Common myeloid progenitor, CD34-positive (primary cell): ENCODE data around the gene TRAPPC2L.
"Not testable (repeated sequence)": the region's sequence is repeated elsewhere in the genome, so short reads cannot be mapped to it uniquely, and the experiment has no call there.

Experiments used
- CTCF ChIA-PET: fragments of 350-600 bp; sonication (Branson Sonifier 250); formaldehyde crosslinking; loops from one replicate; lab custom pipeline; 2021; ENCODE audit warnings: antibody characterized with exemption; lab: Charles Lee
- POLR2A ChIA-PET: fragments of 350-600 bp; sonication (Branson Sonifier 250); formaldehyde crosslinking; loops from one replicate; lab custom pipeline; 2021; ENCODE audit warnings: antibody characterized with exemption; lab: Charles Lee
- DNase-seq, 3 donors: peaks; one replicate each; pipeline versions ENCODE4 v3.0.0 to v3.0.0-alpha.2; 2013
- H3K27ac ChIP-seq, 2 experiments: 1 replicate in 1 of 2; 2 replicates in 1 of 2; pipeline ENCODE4 v1.7.0; 2013; ENCODE audit warnings: inconsistent platforms in 2 of 2, low read length in 2 of 2, mild to moderate bottlenecking in 2 of 2, low read depth in 1 of 2, moderate library complexity in 1 of 2; ENCODE audit not compliant: severe bottlenecking in 2 of 2, insufficient read depth in 1 of 2, poor library complexity in 1 of 2
- H3K27me3 ChIP-seq, 5 experiments: replicated peaks in 2 of 5; 1 replicate in 3 of 5; 2 replicates in 2 of 5; pipeline versions ENCODE4 v1.6.1 to v1.7.0; 2013; ENCODE audit warnings: low read length in 4 of 5, mild to moderate bottlenecking in 2 of 5, moderate library complexity in 2 of 5, inconsistent platforms in 1 of 5; ENCODE audit not compliant: insufficient read depth in 5 of 5, control insufficient read depth in 4 of 5
- H3K36me3 ChIP-seq, 4 experiments: 1 replicate in 2 of 4; 2 replicates in 2 of 4; pipeline versions ENCODE4 v1.6.1 to v1.7.0; 2013; ENCODE audit warnings: low read length in 3 of 4, control low read depth in 1 of 4, mild to moderate bottlenecking in 1 of 4; ENCODE audit not compliant: control insufficient read depth in 4 of 4, insufficient read depth in 4 of 4
- H3K4me1 ChIP-seq, 4 experiments: 1 replicate in 3 of 4; 2 replicates in 1 of 4; pipeline versions ENCODE4 v1.6.1 to v1.7.1; 2013; ENCODE audit warnings: low read length in 3 of 4, mild to moderate bottlenecking in 3 of 4, control low read depth in 1 of 4, inconsistent platforms in 1 of 4, moderate library complexity in 1 of 4; ENCODE audit not compliant: control insufficient read depth in 4 of 4, insufficient read depth in 4 of 4; ENCODE audit errors: control extremely low read depth in 1 of 4
- H3K4me3 ChIP-seq, 7 experiments: 1 replicate in 4 of 7; 2 replicates in 3 of 7; pipeline versions ENCODE4 v1.5.1 to v1.7.0; 2013; ENCODE audit warnings: mild to moderate bottlenecking in 7 of 7, low read length in 6 of 7, moderate library complexity in 6 of 7, inconsistent platforms in 2 of 7, low read depth in 2 of 7, control low read depth in 1 of 7; ENCODE audit not compliant: insufficient read depth in 4 of 7, control insufficient read depth in 1 of 7; ENCODE audit errors: extremely low read depth in 1 of 7
- H3K9me3 ChIP-seq, 5 experiments: 1 replicate in 4 of 5; 2 replicates in 1 of 5; pipeline versions ENCODE4 v1.6.1 to v1.7.1; 2013; ENCODE audit warnings: low read length in 4 of 5, mild to moderate bottlenecking in 2 of 5, inconsistent platforms in 1 of 5, low read depth in 1 of 5, moderate library complexity in 1 of 5; ENCODE audit not compliant: control insufficient read depth in 4 of 5, insufficient read depth in 2 of 5; ENCODE audit errors: control extremely low read depth in 1 of 5
- WGBS: methylation state at CpG from one replicate; pipeline ENCODE4 v1.1.5; 2013; ENCODE audit not compliant: insufficient coverage; 5-methylcytosine and 5-hydroxymethylcytosine counted together

Gene TRAPPC2L

GRCh38 chr16:88886420-88886844 lies 29.5 kb downstream of the TRAPPC2L start:
- no peak overlapping the region for H3K4me3 ChIP-seq
- CTCF ChIA-PET = interaction anchor here (1.4 to 1.8 kb wide), 2 partner anchors 29 to 69 kb away, joined by 6 read pairs; partner anchors contain the start of genes GALNS and TRAPPC2L
- H3K27ac ChIP-seq = no peak overlapping the region
- peaks cover 0 to 13% (median 7%) of the 10 kb centered on the region in 5 experiments for H3K9me3 ChIP-seq
- peaks cover 0 to 5% (median 1%) of the 10 kb centered on the region in 4 experiments for H3K4me1 ChIP-seq
- H3K36me3 ChIP-seq = peaks cover 12 to 95% (median 78%) of the 10 kb centered on the region in 4 experiments
- 94% methylated on average over 14 of the region's 15 CpGs for WGBS
- POLR2A ChIA-PET = no interaction called here
- no peaks in the 10 kb centered on the region for H3K27me3 ChIP-seq
- no peak for DNase-seq

- peaks cover 0 to 5% (median 1%) of the 10 kb centered on the region in 4 experiments for H3K4me1 ChIP-seq
- POLR2A ChIA-PET = no interaction called here
- 97% methylated on average over 38 of the region's 39 CpGs for WGBS
- no peak for DNase-seq
- H3K9me3 ChIP-seq = peaks cover 0 to 13% (median 7%) of the 10 kb centered on the region in 5 experiments
- CTCF ChIA-PET = interaction anchor here (1.4 to 1.8 kb wide), 2 partner anchors 29 to 70 kb away, joined by 6 read pairs; partner anchors contain the start of genes GALNS and TRAPPC2L
- no peaks in the 10 kb centered on the region for H3K27me3 ChIP-seq
- no peak overlapping the region for H3K4me3 ChIP-seq
- peaks cover 15 to 95% (median 78%) of the 10 kb centered on the region in 4 experiments for H3K36me3 ChIP-seq
- H3K27ac ChIP-seq = no peak overlapping the region
Observed at GRCh38 chr16:88886845-88887521, 30.1 kb downstream of the TRAPPC2L start.

- CTCF ChIA-PET = no interaction called here
- Histone ChIP-seq H3K4me3 (no peak overlapping the region), H3K9me3 (peaks cover 0 to 13% (median 7%) of the 10 kb centered on the region in 5 experiments), H3K27ac (no peak overlapping the region), H3K36me3 (peaks cover 14 to 95% (median 77%) of the 10 kb centered on the region in 4 experiments), H3K27me3 (no peaks in the 10 kb centered on the region), H3K4me1 (peaks cover 0 to 5% (median 1%) of the 10 kb centered on the region in 4 experiments)
- WGBS = 94% methylated on average over 9 of the region's 14 CpGs
- POLR2A ChIA-PET = no interaction called here
- no peak for DNase-seq
Observed at GRCh38 chr16:88888057-88888456, 31.1 kb downstream of the TRAPPC2L start.

- Histone ChIP-seq H3K27ac (no peak overlapping the region), H3K4me3 (no peak overlapping the region), H3K4me1 (peaks cover 0 to 5% (median 1%) of the 10 kb centered on the region in 4 experiments), H3K27me3 (no peaks in the 10 kb centered on the region), H3K9me3 (peaks cover 0 to 13% (median 7%) of the 10 kb centered on the region in 5 experiments), H3K36me3 (peaks cover 14 to 95% (median 79%) of the 10 kb centered on the region in 4 experiments)
- ChIA-PET POLR2A (no interaction called here), CTCF (no interaction called here)
- WGBS = 83% methylated on average over 22 of the region's 30 CpGs
- DNase-seq = peak; percentile 16 to 65 (median 46)
Observed at GRCh38 chr16:88888461-88889387, 31.8 kb downstream of the TRAPPC2L start.

- DNase-seq, POLR2A ChIA-PET, H3K27ac ChIP-seq, H3K27me3 ChIP-seq, H3K4me3 ChIP-seq, CTCF ChIA-PET, H3K4me1 ChIP-seq: not testable (repeated sequence)
- peaks cover 0 to 13% (median 7%) of the 10 kb centered on the region in 5 experiments for H3K9me3 ChIP-seq
- peaks cover 11 to 92% (median 75%) of the 10 kb centered on the region in 4 experiments for H3K36me3 ChIP-seq
- WGBS = 96% methylated on average over 41 of the region's 48 CpGs
Observed at GRCh38 chr16:88889702-88890352, 32.9 kb downstream of the TRAPPC2L start.

GRCh38 chr16:88891083-88891482 lies 34.2 kb downstream of the TRAPPC2L start:
- DNase-seq = no peak
- Histone ChIP-seq H3K4me3 (no peak overlapping the region), H3K4me1 (peaks cover 0 to 5% (median 2%) of the 10 kb centered on the region in 4 experiments), H3K36me3 (peaks cover 14 to 92% (median 71%) of the 10 kb centered on the region in 4 experiments), H3K9me3 (peaks cover 0 to 13% (median 7%) of the 10 kb centered on the region in 5 experiments), H3K27ac (no peak overlapping the region), H3K27me3 (no peaks in the 10 kb centered on the region)
- ChIA-PET CTCF (interaction anchor here (1.2 kb wide), 1 partner anchor 85 kb away, joined by 3 read pairs; no protein-coding TSS in a partner anchor), POLR2A (no interaction called here)
- 96% methylated on average over 9 of the region's 16 CpGs for WGBS
